Activated gamma-delta T cell (primary cell): Measurements from ENCODE around the gene TMEM234.

Source experiments
- DNase-seq: peaks from one replicate; lab custom pipeline; 2025; lab: John Stamatoyannopoulos, UW

The TMEM234 gene

GRCh38 chr1:32172621-32173245 lies 49.4 kb downstream of the TMEM234 start:
- DNase-seq: no peak

GRCh38 chr1:32170991-32171390 lies 51.2 kb downstream of the TMEM234 start:
- no peak for DNase-seq
